DOHH2 (cell line): ENCODE measurements around the gene TSNAX.
"Not testable (repeated sequence)": the region's sequence is repeated elsewhere in the genome, so short reads cannot be mapped to it uniquely, and the experiment has no call there.

Experiments
- H3F3A ChIP-seq: fragments of 200-600 bp; sonication (generic), shearing (Covaris generic); 2 replicates; pipeline ENCODE4 v1.6.0; 2016; ENCODE audit warnings: antibody characterized with exemption, mild to moderate bottlenecking; ENCODE audit not compliant: control insufficient read depth, insufficient read depth
- H3K27ac ChIP-seq: fragments of 200-600 bp; sonication (generic); 2 replicates; pipeline ENCODE4 v1.5.1; 2014; ENCODE audit warnings: low read depth, mild to moderate bottlenecking, low read length, moderate library complexity
- H3K27me3 ChIP-seq: fragments of 200-600 bp; sonication (generic); 2 replicates; pipeline ENCODE4 v1.6.1; 2014; ENCODE audit warnings: mild to moderate bottlenecking, low read length, mixed read lengths; ENCODE audit not compliant: control insufficient read depth
- H3K36me3 ChIP-seq: fragments of 200-600 bp; sonication (generic); 2 replicates; pipeline ENCODE4 v1.6.1; 2014; ENCODE audit warnings: mild to moderate bottlenecking, low read length, moderate library complexity, mixed read lengths; ENCODE audit not compliant: control insufficient read depth
- H3K4me1 ChIP-seq: fragments of 200-600 bp; sonication (generic); 2 replicates; pipeline ENCODE4 v1.6.1; 2014; ENCODE audit warnings: mild to moderate bottlenecking, low read length, mixed read lengths; ENCODE audit not compliant: control insufficient read depth
- H3K4me2 ChIP-seq: fragments of 200-600 bp; sonication (generic); 2 replicates; pipeline ENCODE4 v1.6.0; 2014; ENCODE audit warnings: mild to moderate bottlenecking, low read length, moderate library complexity
- H3K4me3 ChIP-seq: fragments of 200-600 bp; sonication (generic); 2 replicates; pipeline ENCODE4 v1.5.1; 2014; ENCODE audit warnings: mild to moderate bottlenecking, low read length, mixed read lengths
- H3K79me2 ChIP-seq: fragments of 200-600 bp; sonication (generic); 2 replicates; pipeline ENCODE4 v1.6.1; 2014; ENCODE audit warnings: mild to moderate bottlenecking, low read length, mixed read lengths; ENCODE audit not compliant: control insufficient read depth
- H3K9me2 ChIP-seq: fragments of 200-600 bp; sonication (generic); replicated peaks from 2 replicates; pipeline ENCODE4 v1.6.1; 2014; ENCODE audit warnings: mild to moderate bottlenecking, low read length, mixed read lengths; ENCODE audit not compliant: control insufficient read depth
- H3K9me3 ChIP-seq: fragments of 200-600 bp; sonication (generic); 2 replicates; pipeline ENCODE4 v1.6.1; 2014; ENCODE audit warnings: antibody characterized with exemption, low read length, mixed read lengths; ENCODE audit not compliant: control insufficient read depth, insufficient read depth
- H4K20me1 ChIP-seq: fragments of 200-600 bp; sonication (generic); 2 replicates; pipeline ENCODE4 v1.6.0; 2014; ENCODE audit warnings: low read depth, mild to moderate bottlenecking, antibody characterized with exemption, low read length, moderate library complexity; ENCODE audit not compliant: control insufficient read depth, insufficient read depth
- CTCF ChIP-seq: fragments of 200-600 bp; sonication (generic); IDR thresholded peaks from one replicate; pipeline ENCODE4 v1.5.1; 2014; ENCODE audit warnings: antibody characterized with exemption, mild to moderate bottlenecking, low read depth, low read length; ENCODE audit not compliant: poor library complexity, severe bottlenecking
- EZH2phosphoT487 ChIP-seq: fragments of 200-600 bp; sonication (generic); IDR thresholded peaks from 2 replicates; pipeline ENCODE4 v1.6.1; 2017; ENCODE audit warnings: borderline replicate concordance, mild to moderate bottlenecking, antibody characterized with exemption, low read length, moderate library complexity, mixed read lengths

TSNAX gene

GRCh38 chr1:231497629-231498152 lies 30.8 kb upstream of the TSNAX start:
- H3F3A ChIP-seq: no peaks in the 10 kb centered on the region
- no peaks in the 10 kb centered on the region for H4K20me1 ChIP-seq
- H3K9me3 ChIP-seq: peaks cover 29% of the 10 kb centered on the region
- H3K4me1 ChIP-seq: no peaks in the 10 kb centered on the region
- no peak for TF ChIP-seq CTCF
- no peak for TF ChIP-seq EZH2phosphoT487
- no peaks in the 10 kb centered on the region for H3K79me2 ChIP-seq
- H3K9me2 ChIP-seq: no peaks in the 10 kb centered on the region
- H3K27ac ChIP-seq: no peak overlapping the region
- no peak overlapping the region for H3K4me2 ChIP-seq
- no peaks in the 10 kb centered on the region for H3K36me3 ChIP-seq
- H3K27me3 ChIP-seq: peaks cover 4% of the 10 kb centered on the region; the same call in 1 of the 2 replicates
- no peak overlapping the region for H3K4me3 ChIP-seq

GRCh38 chr1:231499148-231499763 lies 29.2 kb upstream of the TSNAX start:
- Histone ChIP-seq H3K4me1 (no peaks in the 10 kb centered on the region), H3K27ac (no peak overlapping the region), H3K4me3 (no peak overlapping the region), H3K36me3 (no peaks in the 10 kb centered on the region), H3K27me3 (no peaks in the 10 kb centered on the region), H4K20me1 (no peaks in the 10 kb centered on the region), H3K9me3 (peaks cover 29% of the 10 kb centered on the region), H3F3A (no peaks in the 10 kb centered on the region), H3K4me2 (no peak overlapping the region), H3K9me2 (no peaks in the 10 kb centered on the region), H3K79me2 (no peaks in the 10 kb centered on the region)
- TF ChIP-seq EZH2phosphoT487: no peak
- TF ChIP-seq CTCF: no peak

- Histone ChIP-seq H3K36me3 (no peaks in the 10 kb centered on the region), H3K27me3 (no peaks in the 10 kb centered on the region), H3K9me2 (no peaks in the 10 kb centered on the region), H3K79me2 (no peaks in the 10 kb centered on the region), H3K4me1 (no peaks in the 10 kb centered on the region), H3K27ac (no peak overlapping the region), H3K4me2 (no peak overlapping the region), H3K4me3 (no peak overlapping the region), H3F3A (no peaks in the 10 kb centered on the region), H4K20me1 (no peaks in the 10 kb centered on the region), H3K9me3 (peaks cover 29% of the 10 kb centered on the region)
- TF ChIP-seq CTCF (no peak), EZH2phosphoT487 (no peak)
These were observed 27.8 kb upstream of the TSNAX start for GRCh38 chr1:231500666-231501065.

GRCh38 chr1:231503168-231503567 lies 25.3 kb upstream of the TSNAX start:
- not testable (repeated sequence) for H4K20me1 ChIP-seq, H3K27me3 ChIP-seq, H3K4me2 ChIP-seq

More at GRCh38 chr1:231503168-231503567, 25.3 kb upstream of the TSNAX start:
- H3K9me2 ChIP-seq, H3K36me3 ChIP-seq, H3K4me1 ChIP-seq, H3K27ac ChIP-seq, H3K4me3 ChIP-seq, H3F3A ChIP-seq, H3K79me2 ChIP-seq: not testable (repeated sequence)
- H3K9me3 ChIP-seq: peaks cover 25% of the 10 kb centered on the region
